Stimulated activated CD4-positive, alpha-beta T cell treated with anti-CD3 and anti-CD28 coated beads, TNF-alpha, amount 100 ng/mL, for 4 hours (primary cell): ENCODE data around the gene STRIP1.

ENCODE experiments used
- DNase-seq, 3 experiments: peaks; one replicate each; pipeline ENCODE4 v3.0.0-alpha.2; 2020; ENCODE audit warnings: low read depth in 3 of 3

STRIP1 gene

GRCh38 chr1:110089561-110090275, 55.3 kb downstream of the STRIP1 start:
- no peak for DNase-seq

- no peak for DNase-seq
Observed at GRCh38 chr1:110091381-110091780, 57.0 kb downstream of the STRIP1 start.

- no peak for DNase-seq
Observed at GRCh38 chr1:110091791-110092190, 57.4 kb downstream of the STRIP1 start.

GRCh38 chr1:110092991-110093390, 58.6 kb downstream of the STRIP1 start:
- no peak for DNase-seq

- DNase-seq = no peak
Observed at GRCh38 chr1:110094931-110095654, 60.7 kb downstream of the STRIP1 start.

GRCh38 chr1:110097507-110098221, 63.2 kb downstream of the STRIP1 start:
- DNase-seq = no peak

- no peak for DNase-seq
Observed at GRCh38 chr1:110098222-110099026, 64.0 kb downstream of the STRIP1 start.

GRCh38 chr1:110100335-110100734, 65.9 kb downstream of the STRIP1 start:
- no peak for DNase-seq

GRCh38 chr1:110102081-110102480, 67.7 kb downstream of the STRIP1 start:
- no peak for DNase-seq
